ENCODE measurements around the gene RPS17. TPM values are rescaled to one million over a fixed set of nuclear protein-coding genes. Genes with fewer than 3 reads are reported as not detected.

RPS17 gene
- 1,000 to 10,000 TPM in 2 of 3 donors, 100 to 1,000 TPM in 1; 921 to 1,089 (median 1,038) TPM for total RNA-seq
- long read RNA-seq, donor 1, transcript RPS17-210 (5 exons, 488 nt), result major isoform, 276 of 276 reads
- long read RNA-seq, donor 1, partial matches to known transcripts, result 0 of 276 reads
- long read RNA-seq, donor 1, other reads (novel, unspliced or antisense), result 0 of 276 reads
- long read RNA-seq, donor 2, transcript RPS17-210 (5 exons, 488 nt), result major isoform, 595 of 597 reads
- long read RNA-seq, donor 2, partial matches to known transcripts, result 0 of 597 reads
- long read RNA-seq, donor 2, other reads (novel, unspliced or antisense), result 1 of 597 reads

DNA sequence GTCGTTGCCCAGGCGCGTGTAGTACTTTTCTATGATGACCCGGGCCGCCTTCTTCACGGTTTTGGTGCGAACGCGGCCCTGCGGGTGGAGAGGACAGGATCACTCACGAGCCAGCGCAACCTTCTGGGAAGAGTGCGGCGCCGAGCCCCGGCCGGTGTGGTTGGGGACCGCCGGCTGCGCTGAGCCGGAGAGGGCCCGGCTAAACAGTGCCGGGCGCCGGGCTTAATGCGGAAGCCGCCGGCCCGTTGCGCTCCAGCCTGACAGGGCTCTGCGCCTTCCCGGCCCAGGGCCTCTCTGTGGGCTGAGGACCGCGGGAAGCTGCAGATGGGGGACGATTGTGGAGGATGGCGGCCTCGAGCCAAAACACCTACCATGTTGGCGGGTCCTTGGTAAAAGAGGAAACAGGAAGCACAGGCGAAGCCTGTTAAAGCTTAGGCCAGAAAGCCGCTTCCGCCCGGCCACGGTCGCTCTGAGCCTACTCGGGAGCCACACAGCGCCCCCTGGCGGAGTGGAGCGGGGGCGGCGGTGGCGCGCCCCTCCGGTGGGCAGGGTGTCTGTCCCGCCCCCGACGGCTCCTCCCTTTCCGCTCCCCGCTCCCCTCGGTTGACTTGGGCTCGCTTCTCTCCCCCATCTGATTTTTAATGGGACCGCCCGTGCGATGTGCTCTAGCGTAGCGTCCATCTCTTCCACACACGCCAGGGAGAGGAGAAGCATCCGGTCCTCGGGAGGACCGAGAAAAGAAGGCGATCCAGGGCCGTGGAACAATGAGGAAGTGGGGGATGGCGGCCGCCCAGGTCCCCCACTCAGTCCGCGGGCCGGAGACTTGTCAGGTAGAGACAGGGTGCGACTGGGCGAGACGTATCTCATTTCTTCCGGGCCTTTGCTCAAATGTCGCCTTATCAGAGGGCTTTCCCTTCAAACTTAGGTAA is at the start of gene RPS17:
Gene RPS17 (minus strand): TSS at position 403 of the 929 bp plus-strand sequence. CDS start 29 bp downstream, at position 374.
- H3K36me3 ChIP-seq (ENCODE audit: low read depth), result peaks cover 9% of the 10 kb centered on the region
- DNase-seq, result peak; percentile 97 to 99 (median 98)
- intact Hi-C loops (cut with DNase I, micrococcal nuclease), result no loop called here
- TF ChIP-seq, protein P1, sequence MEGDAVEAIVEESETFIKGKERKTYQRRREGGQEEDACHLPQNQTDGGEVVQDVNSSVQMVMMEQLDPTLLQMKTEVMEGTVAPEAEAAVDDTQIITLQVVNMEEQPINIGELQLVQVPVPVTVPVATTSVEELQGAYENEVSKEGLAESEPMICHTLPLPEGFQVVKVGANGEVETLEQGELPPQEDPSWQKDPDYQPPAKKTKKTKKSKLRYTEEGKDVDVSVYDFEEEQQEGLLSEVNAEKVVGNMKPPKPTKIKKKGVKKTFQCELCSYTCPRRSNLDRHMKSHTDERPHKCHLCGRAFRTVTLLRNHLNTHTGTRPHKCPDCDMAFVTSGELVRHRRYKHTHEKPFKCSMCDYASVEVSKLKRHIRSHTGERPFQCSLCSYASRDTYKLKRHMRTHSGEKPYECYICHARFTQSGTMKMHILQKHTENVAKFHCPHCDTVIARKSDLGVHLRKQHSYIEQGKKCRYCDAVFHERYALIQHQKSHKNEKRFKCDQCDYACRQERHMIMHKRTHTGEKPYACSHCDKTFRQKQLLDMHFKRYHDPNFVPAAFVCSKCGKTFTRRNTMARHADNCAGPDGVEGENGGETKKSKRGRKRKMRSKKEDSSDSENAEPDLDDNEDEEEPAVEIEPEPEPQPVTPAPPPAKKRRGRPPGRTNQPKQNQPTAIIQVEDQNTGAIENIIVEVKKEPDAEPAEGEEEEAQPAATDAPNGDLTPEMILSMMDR (IDR thresholded peaks at IDR 0.05), result peak; percentile 99
- no peaks in the 10 kb centered on the region for H3K9me3 ChIP-seq
- H3K4me3 ChIP-seq, result peak within 1 kb of the TSS; percentile 62
- peaks cover 16% of the 10 kb centered on the region for H3K4me1 ChIP-seq (ENCODE audit: low read depth)
- peak; percentile 99 for ATAC-seq

DNA sequence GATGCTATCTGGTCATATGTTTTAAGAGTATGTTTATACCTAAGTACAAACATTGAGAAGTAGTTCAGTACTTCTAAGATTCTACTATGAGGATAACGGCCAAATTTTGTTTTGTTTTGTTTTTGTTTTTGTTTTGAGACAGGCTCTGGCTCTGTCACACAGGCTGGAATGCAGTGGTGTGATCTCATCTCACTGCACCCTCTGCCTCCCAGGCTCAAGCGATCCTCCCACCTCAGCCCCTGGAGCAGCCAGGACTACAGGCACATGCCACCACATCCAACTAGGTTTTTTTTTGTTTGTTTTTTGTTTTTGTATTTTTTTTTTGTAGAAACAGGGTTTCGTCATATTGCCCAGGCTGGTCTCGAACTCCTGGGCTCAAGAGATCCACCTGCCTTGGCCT is 47.5 kb upstream of the RPS17 start:
- DNase-seq (no peak), ATAC-seq (no peak)
- no peaks in the 10 kb centered on the region for H3K9me3 ChIP-seq
- intact Hi-C loops (cut with DNase I, micrococcal nuclease), result no loop called here
- no peak overlapping the region for H3K4me3 ChIP-seq
- TF ChIP-seq, protein P1 (IDR thresholded peaks at IDR 0.05), result no peak
- no peaks in the 10 kb centered on the region for H3K4me1 ChIP-seq (ENCODE audit: low read depth)
- H3K36me3 ChIP-seq (ENCODE audit: low read depth), result no peaks in the 10 kb centered on the region

DNA sequence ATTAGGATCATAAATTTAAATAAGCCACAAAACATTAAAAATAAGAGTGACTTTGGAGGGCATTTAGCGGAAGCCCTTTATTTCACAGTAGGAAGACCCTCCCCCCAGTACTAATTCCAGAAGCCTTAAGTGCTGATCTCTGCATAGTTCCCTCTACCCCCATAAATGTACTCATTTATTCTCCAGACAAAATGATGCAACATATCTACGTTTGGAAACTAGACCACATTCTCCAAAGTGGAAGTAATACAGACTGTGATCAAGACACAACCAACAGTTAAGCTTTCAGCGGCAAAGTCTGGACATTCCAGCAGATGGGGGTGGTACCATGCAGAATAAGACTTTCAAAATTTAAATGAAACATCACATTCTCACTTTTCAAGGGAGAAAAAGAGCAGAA is 44.8 kb upstream of the RPS17 start:
- ATAC-seq (no peak), DNase-seq (no peak)
- Histone ChIP-seq H3K4me3 (no peak overlapping the region), H3K36me3 (ENCODE audit: low read depth) (no peaks in the 10 kb centered on the region), H3K4me1 (ENCODE audit: low read depth) (no peaks in the 10 kb centered on the region), H3K9me3 (no peaks in the 10 kb centered on the region)
- intact Hi-C loops (cut with DNase I, micrococcal nuclease), result no loop called here
- TF ChIP-seq, protein P1 (IDR thresholded peaks at IDR 0.05), result no peak

DNA sequence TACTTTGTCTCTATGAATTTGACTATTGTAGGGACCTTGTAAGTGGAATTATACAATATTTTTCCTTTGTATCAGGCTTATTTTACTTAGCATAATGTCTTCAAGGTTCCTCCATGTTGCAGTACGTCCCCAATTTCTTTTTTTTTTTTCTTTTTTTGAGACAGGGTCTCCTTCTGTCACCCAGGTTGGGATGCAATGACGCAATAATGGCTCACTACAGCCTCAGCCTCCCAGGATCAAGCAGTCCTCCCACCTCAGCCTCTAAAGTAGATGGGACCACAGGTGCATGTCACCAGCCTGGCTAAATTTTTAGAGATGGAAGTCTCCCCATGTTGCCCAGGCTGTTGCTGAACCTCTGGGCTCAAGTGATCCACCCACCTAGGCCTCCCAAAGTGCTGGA is 40.5 kb upstream of the RPS17 start:
- Histone ChIP-seq H3K9me3 (no peaks in the 10 kb centered on the region), H3K4me1 (ENCODE audit: low read depth) (no peaks in the 10 kb centered on the region), H3K4me3 (no peak overlapping the region), H3K36me3 (ENCODE audit: low read depth) (no peaks in the 10 kb centered on the region)
- TF ChIP-seq, protein P1 (IDR thresholded peaks at IDR 0.05), result no peak
- ATAC-seq (no peak), DNase-seq (no peak)
- intact Hi-C loops (cut with DNase I, micrococcal nuclease), result no loop called here

DNA sequence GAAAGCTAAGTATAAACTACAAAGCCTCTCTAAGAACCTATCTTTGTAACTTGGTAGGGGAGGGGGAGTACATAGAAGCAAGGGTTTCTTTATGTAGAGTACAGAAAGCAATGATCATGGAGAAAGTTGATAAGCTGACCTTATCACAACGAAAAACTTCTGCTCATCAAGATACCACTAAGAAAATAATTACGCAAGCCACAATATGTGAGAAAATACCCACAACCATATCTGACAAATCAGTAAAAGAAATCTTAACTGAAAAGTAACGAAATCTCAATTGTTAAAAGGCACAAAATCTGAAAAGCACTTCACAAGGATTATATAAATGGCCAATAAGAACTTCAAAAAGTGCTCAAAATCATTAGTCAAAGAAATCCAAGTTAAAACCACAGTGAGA is 35.1 kb upstream of the RPS17 start:
- Histone ChIP-seq H3K36me3 (ENCODE audit: low read depth) (no peaks in the 10 kb centered on the region), H3K4me1 (ENCODE audit: low read depth) (no peaks in the 10 kb centered on the region), H3K9me3 (no peaks in the 10 kb centered on the region), H3K4me3 (no peak overlapping the region)
- TF ChIP-seq, protein P1 (IDR thresholded peaks at IDR 0.05), result no peak
- ATAC-seq, result no peak
- intact Hi-C loops (cut with DNase I, micrococcal nuclease), result no loop called here
- DNase-seq, result no peak

All from mucosa of descending colon (tissue), 3 donors.